GM12864 (cell line): ENCODE data around the gene ALK.

Experiments used
- DNase-seq: peaks from one replicate; pipeline ENCODE4 v3.0.0-alpha.2; 2011; ENCODE audit warnings: low read depth
- H3K4me3 ChIP-seq: 2 replicates; pipeline ENCODE4 v1.5.1; 2011; ENCODE audit warnings: mild to moderate bottlenecking, low read depth, low read length, control low read depth
- TF ChIP-seq, protein P1 (sequence below): IDR thresholded peaks from 2 replicates; pipeline ENCODE4 v1.5.1; 2011; ENCODE audit warnings: low read depth, mild to moderate bottlenecking, moderate library complexity, low read length, control low read depth, inconsistent platforms; ENCODE audit errors: missing control alignments

ALK gene

DNA sequence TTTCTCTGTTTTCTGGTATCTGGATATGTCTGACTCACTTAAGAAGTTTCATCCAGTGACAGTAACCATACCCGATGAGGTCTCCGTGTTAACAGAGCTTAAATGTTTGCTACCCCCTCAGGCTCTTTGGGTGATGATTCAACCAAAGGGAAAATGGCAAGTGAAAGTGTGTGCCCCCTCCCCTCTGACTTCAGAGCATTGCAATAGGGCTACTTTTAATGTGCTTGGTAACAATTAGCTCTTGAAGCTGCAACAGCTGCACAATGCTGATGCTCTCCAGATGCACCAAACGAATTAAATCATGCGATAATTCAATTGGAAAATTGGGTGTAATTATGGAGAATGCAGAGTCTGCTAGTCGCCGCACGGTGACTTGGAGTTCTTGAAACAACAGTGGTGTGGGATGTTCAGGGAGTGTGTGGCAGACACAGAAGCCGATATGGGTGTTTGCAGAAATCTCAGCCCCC is 270.7 kb downstream of the ALK start:
- no peak overlapping the region for H3K4me3 ChIP-seq
- DNase-seq, result no peak
- TF ChIP-seq, protein P1, sequence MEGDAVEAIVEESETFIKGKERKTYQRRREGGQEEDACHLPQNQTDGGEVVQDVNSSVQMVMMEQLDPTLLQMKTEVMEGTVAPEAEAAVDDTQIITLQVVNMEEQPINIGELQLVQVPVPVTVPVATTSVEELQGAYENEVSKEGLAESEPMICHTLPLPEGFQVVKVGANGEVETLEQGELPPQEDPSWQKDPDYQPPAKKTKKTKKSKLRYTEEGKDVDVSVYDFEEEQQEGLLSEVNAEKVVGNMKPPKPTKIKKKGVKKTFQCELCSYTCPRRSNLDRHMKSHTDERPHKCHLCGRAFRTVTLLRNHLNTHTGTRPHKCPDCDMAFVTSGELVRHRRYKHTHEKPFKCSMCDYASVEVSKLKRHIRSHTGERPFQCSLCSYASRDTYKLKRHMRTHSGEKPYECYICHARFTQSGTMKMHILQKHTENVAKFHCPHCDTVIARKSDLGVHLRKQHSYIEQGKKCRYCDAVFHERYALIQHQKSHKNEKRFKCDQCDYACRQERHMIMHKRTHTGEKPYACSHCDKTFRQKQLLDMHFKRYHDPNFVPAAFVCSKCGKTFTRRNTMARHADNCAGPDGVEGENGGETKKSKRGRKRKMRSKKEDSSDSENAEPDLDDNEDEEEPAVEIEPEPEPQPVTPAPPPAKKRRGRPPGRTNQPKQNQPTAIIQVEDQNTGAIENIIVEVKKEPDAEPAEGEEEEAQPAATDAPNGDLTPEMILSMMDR, result no peak

DNA sequence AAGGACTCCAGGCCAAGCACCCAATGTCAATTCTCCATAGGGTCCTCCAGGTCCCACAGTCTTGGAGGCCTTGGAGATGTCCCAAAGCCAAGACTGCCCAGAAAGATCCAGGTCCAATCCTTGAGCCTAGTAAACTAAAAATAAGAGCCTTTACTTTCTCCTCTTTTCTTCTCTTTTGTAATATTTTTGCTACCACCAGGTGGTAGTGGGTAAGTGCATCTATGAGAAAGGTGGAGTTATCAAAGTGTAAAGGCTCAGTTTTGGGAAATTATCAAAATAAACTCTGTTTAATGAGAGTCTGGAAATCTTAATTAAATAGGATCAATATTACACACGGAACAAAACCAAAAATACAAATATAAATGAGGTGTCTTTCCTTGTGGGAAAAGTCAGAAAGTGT is 276.4 kb downstream of the ALK start:
- H3K4me3 ChIP-seq, result no peak overlapping the region
- TF ChIP-seq, protein P1, result no peak

DNA sequence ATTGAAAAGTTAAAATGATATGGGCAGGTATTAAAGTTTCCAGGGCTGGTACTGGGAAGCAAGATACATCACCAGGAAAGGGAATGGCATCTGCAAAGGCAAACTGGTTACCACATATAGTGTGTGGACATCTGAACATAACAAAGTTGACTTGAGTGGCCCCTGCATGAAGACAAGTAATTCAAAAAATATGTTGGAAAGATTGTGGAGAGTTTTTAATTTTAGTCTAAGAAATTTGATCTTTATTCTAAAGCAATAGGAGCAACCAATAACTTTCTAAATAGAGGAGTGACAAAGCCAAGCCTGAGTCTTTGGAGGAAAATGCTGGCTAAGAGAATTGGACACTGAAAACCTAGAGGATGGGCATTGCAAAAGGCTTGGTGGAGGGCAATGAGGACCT is 278.2 kb downstream of the ALK start:
- no peak overlapping the region for H3K4me3 ChIP-seq
- TF ChIP-seq, protein P1, result no peak

More for the DNA sequence above, 276.4 kb downstream of the ALK start:
- DNase-seq, result no peak

DNA sequence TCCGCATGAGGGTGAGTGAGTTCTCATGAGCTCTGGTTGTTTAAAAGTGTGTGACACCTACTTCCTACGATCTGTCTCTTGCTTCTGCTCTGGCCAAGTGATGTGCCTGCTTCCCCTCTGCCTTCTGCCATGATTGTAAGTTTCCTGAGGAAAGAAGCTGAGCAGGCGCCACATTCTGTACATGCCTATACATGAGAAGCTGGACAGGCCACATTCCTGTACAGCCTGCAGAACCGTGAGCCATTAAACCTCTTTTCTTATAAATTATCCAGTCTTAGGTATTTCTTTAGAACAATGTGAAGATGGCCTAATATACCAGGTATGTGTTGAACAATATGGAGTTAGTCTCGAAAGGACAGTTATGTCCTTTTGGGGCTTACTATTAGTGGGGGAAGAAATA is 281.0 kb downstream of the ALK start:
- H3K4me3 ChIP-seq, result no peak overlapping the region
- no peak for DNase-seq
- TF ChIP-seq, protein P1, result no peak

More for the DNA sequence above, 278.2 kb downstream of the ALK start:
- DNase-seq, result no peak

DNA sequence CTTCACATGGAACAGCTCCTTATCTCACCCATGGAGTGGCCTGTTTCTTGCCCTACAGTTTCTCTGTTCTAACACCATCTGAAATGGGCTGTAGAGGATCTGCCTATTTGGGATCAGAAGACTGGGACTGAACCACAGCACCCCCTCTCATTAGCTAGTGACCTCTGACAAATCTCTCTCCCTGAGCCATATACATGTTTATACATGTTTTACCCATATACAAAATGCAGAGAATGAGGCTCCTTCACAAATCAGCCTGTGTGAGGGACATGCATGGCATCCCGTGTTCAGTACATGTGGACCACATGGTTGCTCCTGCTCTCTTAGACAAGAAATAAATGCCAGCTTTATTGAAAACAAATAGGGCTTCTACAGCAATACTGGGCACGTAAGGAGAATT is 282.7 kb downstream of the ALK start:
- DNase-seq, result no peak
- TF ChIP-seq, protein P1, result no peak
- no peak overlapping the region for H3K4me3 ChIP-seq

DNA sequence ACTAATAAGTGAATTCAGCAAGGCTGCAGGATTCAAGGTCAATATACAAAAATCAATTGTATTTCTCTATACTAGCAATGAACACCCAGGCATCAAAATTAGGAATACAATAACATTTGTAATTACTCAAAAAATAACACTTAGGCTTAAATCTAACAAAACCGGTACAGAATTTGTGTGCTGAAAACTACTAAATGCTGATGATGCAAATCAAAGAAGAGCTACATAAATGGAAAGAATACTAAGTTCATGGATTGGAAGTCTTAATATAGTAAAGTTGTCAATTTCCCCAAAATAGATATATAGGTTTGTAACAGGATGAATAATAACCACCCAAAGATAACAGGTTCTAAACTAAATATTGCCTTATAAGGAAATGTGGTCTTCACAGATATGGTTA is 286.5 kb downstream of the ALK start:
- TF ChIP-seq, protein P1, result no peak
- no peak overlapping the region for H3K4me3 ChIP-seq
- no peak for DNase-seq

DNA sequence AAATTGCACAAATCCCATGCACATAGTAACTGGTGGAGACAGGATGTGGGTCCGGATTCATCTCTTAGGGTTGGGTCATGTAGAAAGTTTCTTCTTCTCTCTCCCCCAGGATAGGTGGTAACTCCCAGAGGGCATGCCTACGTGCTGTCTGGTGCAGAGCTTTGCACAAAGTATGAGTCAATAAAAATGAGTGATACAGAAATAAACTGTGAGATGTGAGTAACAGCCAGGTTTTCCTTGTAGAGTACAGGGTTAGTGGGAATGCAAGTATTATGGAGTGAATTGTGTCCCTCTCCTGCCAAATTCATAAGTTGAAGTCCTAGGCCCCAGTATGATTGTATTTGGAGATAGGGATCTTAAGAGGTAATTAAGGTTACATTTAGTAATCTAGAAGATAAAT is 289.4 kb downstream of the ALK start:
- DNase-seq, result no peak
- no peak overlapping the region for H3K4me3 ChIP-seq
- TF ChIP-seq, protein P1, result no peak
